ENCODE data around the gene EEPD1.

The EEPD1 gene

GRCh38 chr7:36289833-36290661 lies 137.0 kb downstream of the EEPD1 start:
- ATAC-seq, result no peak
- Mint-ChIP-seq H3K4me3 (no peak overlapping the region), H3K27me3 (peaks cover 11% of the 10 kb centered on the region), H3K4me1 (peaks cover 54% of the 10 kb centered on the region), H3K27ac (no peak overlapping the region), H3K36me3 (no peaks in the 10 kb centered on the region), H3K9me3 (no peaks in the 10 kb centered on the region)

GRCh38 chr7:36291387-36292316 lies 138.6 kb downstream of the EEPD1 start:
- peak; percentile 52 for ATAC-seq

GRCh38 chr7:36295090-36295489 lies 142.0 kb downstream of the EEPD1 start:
- no peak for ATAC-seq
- peaks cover 11% of the 10 kb centered on the region for H3K27me3 Mint-ChIP-seq
- H3K4me1 Mint-ChIP-seq, result peaks cover 16% of the 10 kb centered on the region
- no peak overlapping the region for H3K27ac Mint-ChIP-seq
- H3K9me3 Mint-ChIP-seq, result no peaks in the 10 kb centered on the region
- H3K36me3 Mint-ChIP-seq, result no peaks in the 10 kb centered on the region
- no peak overlapping the region for H3K4me3 Mint-ChIP-seq

More at GRCh38 chr7:36291387-36292316, 138.6 kb downstream of the EEPD1 start:
- Mint-ChIP-seq H3K27ac (no peak overlapping the region), H3K4me3 (peak overlapping the region; percentile 15), H3K27me3 (peaks cover 11% of the 10 kb centered on the region), H3K36me3 (no peaks in the 10 kb centered on the region), H3K9me3 (no peaks in the 10 kb centered on the region), H3K4me1 (peaks cover 44% of the 10 kb centered on the region)

- no peaks in the 10 kb centered on the region for H3K36me3 Mint-ChIP-seq
- peaks cover 14% of the 10 kb centered on the region for H3K4me1 Mint-ChIP-seq
- H3K27ac Mint-ChIP-seq, result no peak overlapping the region
- no peaks in the 10 kb centered on the region for H3K9me3 Mint-ChIP-seq
- no peak overlapping the region for H3K4me3 Mint-ChIP-seq
- H3K27me3 Mint-ChIP-seq, result peaks cover 11% of the 10 kb centered on the region
- no peak for ATAC-seq
Measured at GRCh38 chr7:36296284-36296683, 143.2 kb downstream of the EEPD1 start.

- Mint-ChIP-seq H3K4me1 (peaks cover 2% of the 10 kb centered on the region), H3K9me3 (no peaks in the 10 kb centered on the region), H3K4me3 (no peak overlapping the region), H3K36me3 (no peaks in the 10 kb centered on the region), H3K27me3 (peaks cover 3% of the 10 kb centered on the region), H3K27ac (no peak overlapping the region)
- no peak for ATAC-seq
Measured at GRCh38 chr7:36297364-36298009, 144.4 kb downstream of the EEPD1 start.

- H3K27ac Mint-ChIP-seq, result no peak overlapping the region
- H3K36me3 Mint-ChIP-seq, result no peaks in the 10 kb centered on the region
- H3K27me3 Mint-ChIP-seq, result no peaks in the 10 kb centered on the region
- no peak for ATAC-seq
- H3K9me3 Mint-ChIP-seq, result no peaks in the 10 kb centered on the region
- no peak overlapping the region for H3K4me3 Mint-ChIP-seq
- no peaks in the 10 kb centered on the region for H3K4me1 Mint-ChIP-seq
Measured at GRCh38 chr7:36298106-36298505, 145.1 kb downstream of the EEPD1 start.

- Mint-ChIP-seq H3K36me3 (no peaks in the 10 kb centered on the region), H3K4me3 (no peak overlapping the region), H3K4me1 (no peaks in the 10 kb centered on the region), H3K9me3 (no peaks in the 10 kb centered on the region), H3K27ac (no peak overlapping the region), H3K27me3 (no peaks in the 10 kb centered on the region)
- ATAC-seq, result no peak
Measured at GRCh38 chr7:36299223-36299774, 146.2 kb downstream of the EEPD1 start.

GRCh38 chr7:36299823-36300341 lies 146.8 kb downstream of the EEPD1 start:
- no peaks in the 10 kb centered on the region for H3K4me1 Mint-ChIP-seq
- ATAC-seq, result no peak
- no peaks in the 10 kb centered on the region for H3K36me3 Mint-ChIP-seq
- H3K9me3 Mint-ChIP-seq, result no peaks in the 10 kb centered on the region
- no peaks in the 10 kb centered on the region for H3K27me3 Mint-ChIP-seq
- H3K4me3 Mint-ChIP-seq, result no peak overlapping the region
- no peak overlapping the region for H3K27ac Mint-ChIP-seq

- H3K36me3 Mint-ChIP-seq, result no peaks in the 10 kb centered on the region
- H3K27me3 Mint-ChIP-seq, result no peaks in the 10 kb centered on the region
- no peak for ATAC-seq
- no peaks in the 10 kb centered on the region for H3K4me1 Mint-ChIP-seq
- no peak overlapping the region for H3K4me3 Mint-ChIP-seq
- no peak overlapping the region for H3K27ac Mint-ChIP-seq
- H3K9me3 Mint-ChIP-seq, result no peaks in the 10 kb centered on the region
Measured at GRCh38 chr7:36300696-36301350, 147.8 kb downstream of the EEPD1 start.

- Mint-ChIP-seq H3K9me3 (no peaks in the 10 kb centered on the region), H3K27me3 (no peaks in the 10 kb centered on the region), H3K27ac (no peak overlapping the region), H3K4me1 (no peaks in the 10 kb centered on the region), H3K4me3 (no peak overlapping the region), H3K36me3 (no peaks in the 10 kb centered on the region)
- ATAC-seq, result no peak
Measured at GRCh38 chr7:36301914-36302771, 149.1 kb downstream of the EEPD1 start.

- no peak for ATAC-seq
Measured at GRCh38 chr7:36303202-36304098, 150.4 kb downstream of the EEPD1 start.

GRCh38 chr7:36304099-36304425 lies 151.0 kb downstream of the EEPD1 start:
- H3K27ac Mint-ChIP-seq, result no peak overlapping the region
- H3K4me1 Mint-ChIP-seq, result no peaks in the 10 kb centered on the region
- no peaks in the 10 kb centered on the region for H3K9me3 Mint-ChIP-seq
- H3K27me3 Mint-ChIP-seq, result no peaks in the 10 kb centered on the region
- ATAC-seq, result no peak
- H3K4me3 Mint-ChIP-seq, result no peak overlapping the region
- H3K36me3 Mint-ChIP-seq, result no peaks in the 10 kb centered on the region

More at GRCh38 chr7:36303202-36304098, 150.4 kb downstream of the EEPD1 start:
- no peaks in the 10 kb centered on the region for H3K36me3 Mint-ChIP-seq
- no peaks in the 10 kb centered on the region for H3K4me1 Mint-ChIP-seq
- H3K27me3 Mint-ChIP-seq, result no peaks in the 10 kb centered on the region
- no peak overlapping the region for H3K4me3 Mint-ChIP-seq
- no peaks in the 10 kb centered on the region for H3K9me3 Mint-ChIP-seq
- no peak overlapping the region for H3K27ac Mint-ChIP-seq

- Mint-ChIP-seq H3K4me3 (no peak overlapping the region), H3K27me3 (no peaks in the 10 kb centered on the region), H3K36me3 (no peaks in the 10 kb centered on the region), H3K9me3 (no peaks in the 10 kb centered on the region), H3K4me1 (no peaks in the 10 kb centered on the region), H3K27ac (no peak overlapping the region)
- ATAC-seq, result no peak
Measured at GRCh38 chr7:36305226-36305625, 152.2 kb downstream of the EEPD1 start.
